Measurements from ENCODE around the gene EFHC1. TPM values are rescaled to one million over a fixed set of nuclear protein-coding genes. Genes with fewer than 3 reads are reported as not detected.

The EFHC1 gene
- total and polyA plus RNA-seq, 2 experiments from 2014 or later: 24.3 to 28.0 TPM

- no peak for TF ChIP-seq ZNF462 (CRISPR knock-in tag; IDR thresholded peaks at IDR 0.05)
- no peak for TF ChIP-seq JUNB (IDR thresholded peaks at IDR 0.05; ENCODE audit: unreplicated experiment)
- TF ChIP-seq ETS1 (IDR thresholded peaks at IDR 0.05): no peak
Measured at GRCh38 chr6:52491203-52492069, 71.3 kb downstream of the EFHC1 start (continued).

- H3K27ac ChIP-seq (ENCODE audit: low read depth): no peak overlapping the region
- no peak overlapping the region for H3K27ac Mint-ChIP-seq
- H3K9me2 ChIP-seq (ENCODE audit: insufficient read depth): no peaks in the 10 kb centered on the region
- TF ChIP-seq ZNF331 (CRISPR knock-in tag; IDR thresholded peaks at IDR 0.05; ENCODE audit: low read depth) (no peak), ETS1 (IDR thresholded peaks at IDR 0.05) (no peak), REST (IDR thresholded peaks at IDR 0.05; ENCODE audit: unreplicated experiment) (no peak), NANOG (IDR thresholded peaks at IDR 0.05; ENCODE audit: borderline replicate concordance) (no peak), POLR2AphosphoS5 (IDR thresholded peaks at IDR 0.05; ENCODE audit: low read depth) (no peak), EZH2 (IDR thresholded peaks at IDR 0.05; ENCODE audit: low read depth, unreplicated experiment) (no peak), JUNB (IDR thresholded peaks at IDR 0.05; ENCODE audit: unreplicated experiment) (no peak), EZH2phosphoT487 (IDR thresholded peaks at IDR 0.05; ENCODE audit: unreplicated experiment) (no peak)
Measured at GRCh38 chr6:52493669-52494068, 73.5 kb downstream of the EFHC1 start.

More at GRCh38 chr6:52493669-52494068, 73.5 kb downstream of the EFHC1 start:
- Histone ChIP-seq H4K20me1 (replicated peaks; ENCODE audit: insufficient read depth) (no peaks in the 10 kb centered on the region; the same call in 1 of the 2 replicates), H2AFZ (no peak overlapping the region), H3F3A (replicated peaks; ENCODE audit: low read depth) (no peaks in the 10 kb centered on the region), H3K79me2 (replicated peaks; ENCODE audit: insufficient read depth) (no peaks in the 10 kb centered on the region), H3K4me3 (no peak overlapping the region), H3K36me3 (ENCODE audit: insufficient read depth) (no peaks in the 10 kb centered on the region), H3K27me3 (ENCODE audit: insufficient read depth) (no peaks in the 10 kb centered on the region), H3K4me2 (no peak overlapping the region), H3K4me1 (ENCODE audit: insufficient read depth) (no peaks in the 10 kb centered on the region)
- Mint-ChIP-seq H3K9me3 (no peaks in the 10 kb centered on the region), H3K36me3 (ENCODE audit: low read depth) (peaks cover 12% of the 10 kb centered on the region; the same call in 2 of the 3 replicates), H3K4me3 (no peak overlapping the region), H3K27me3 (ENCODE audit: insufficient read depth, low read depth, poor library complexity) (peaks cover 5% of the 10 kb centered on the region), H3K4me1 (peaks cover under 1% of the 10 kb centered on the region; the same call in 1 of the 3 replicates)
- ATAC-seq (no peak), DNase-seq (ENCODE audit: low spot score) (no peak)

Data from GM23338 (cell line).